Type B pancreatic cell (in vitro differentiated cells): Measurements from ENCODE around the gene PPP1R9A. TPM values are rescaled to one million over a fixed set of nuclear protein-coding genes. Genes with fewer than 3 reads are reported as not detected.

ENCODE experiments used
- DNase-seq: peaks from one replicate; pipeline ENCODE4 v3.0.0; 2021; ENCODE audit warnings: mixed read lengths; ENCODE audit not compliant: unreplicated experiment; ENCODE audit errors: extremely low spot score
- H3K27ac Mint-ChIP-seq: 2 replicates; pipeline ENCODE4 v1.8.0; 2021; ENCODE audit warnings: mild to moderate bottlenecking, mixed read lengths
- H3K27me3 Mint-ChIP-seq: 2 replicates; pipeline ENCODE4 v1.8.0; 2021; ENCODE audit warnings: mixed read lengths
- H3K36me3 Mint-ChIP-seq: 2 replicates; pipeline ENCODE4 v1.8.0; 2021; ENCODE audit warnings: mixed read lengths
- H3K4me1 Mint-ChIP-seq: one replicate; pipeline ENCODE4 v1.8.0; 2021; ENCODE audit warnings: mixed read lengths; ENCODE audit not compliant: unreplicated experiment
- H3K4me3 Mint-ChIP-seq: 2 replicates; pipeline ENCODE4 v1.8.0; 2021; ENCODE audit warnings: mild to moderate bottlenecking, mixed read lengths
- H3K9me3 Mint-ChIP-seq: 2 replicates; pipeline ENCODE4 v1.8.0; 2021; ENCODE audit warnings: mixed read lengths
- CTCF ChIP-seq: fragments of 200-600 bp; sonication (generic); conservative IDR thresholded peaks from 2 replicates; pipeline ENCODE4 v1.5.0; 2021; ENCODE audit warnings: antibody characterized with exemption, mild to moderate bottlenecking
- total RNA-seq: library from RNA; stranded (reverse); gene quantifications from 2 replicates; pipeline ENCODE4 v1.2.1, GENCODE V29; 2021; ENCODE audit warnings: low replicate concordance

Gene PPP1R9A
- total RNA-seq, 1 donor from 2014 or later: 21.3 TPM

GRCh38 chr7:95201727-95202126 is 294.3 kb downstream of the PPP1R9A start:
- Mint-ChIP-seq H3K27me3 (no peaks in the 10 kb centered on the region), H3K36me3 (peaks cover 3% of the 10 kb centered on the region), H3K9me3 (no peaks in the 10 kb centered on the region), H3K27ac (no peak overlapping the region), H3K4me3 (no peak overlapping the region), H3K4me1 (peaks cover 26% of the 10 kb centered on the region)
- DNase-seq: no peak
- no peak for TF ChIP-seq CTCF

- no peak for TF ChIP-seq CTCF
- Mint-ChIP-seq H3K9me3 (no peaks in the 10 kb centered on the region), H3K27ac (no peak overlapping the region), H3K27me3 (no peaks in the 10 kb centered on the region), H3K4me3 (no peak overlapping the region), H3K4me1 (peaks cover 13% of the 10 kb centered on the region), H3K36me3 (peaks cover 3% of the 10 kb centered on the region)
- DNase-seq: no peak
Observed at GRCh38 chr7:95204618-95205017, 297.2 kb downstream of the PPP1R9A start.

GRCh38 chr7:95205665-95206225 is 298.4 kb downstream of the PPP1R9A start:
- H3K36me3 Mint-ChIP-seq: peaks cover 3% of the 10 kb centered on the region
- no peak for DNase-seq
- H3K4me3 Mint-ChIP-seq: no peak overlapping the region
- peaks cover 8% of the 10 kb centered on the region for H3K4me1 Mint-ChIP-seq
- no peak overlapping the region for H3K27ac Mint-ChIP-seq
- TF ChIP-seq CTCF: no peak
- no peaks in the 10 kb centered on the region for H3K9me3 Mint-ChIP-seq
- no peaks in the 10 kb centered on the region for H3K27me3 Mint-ChIP-seq

- no peak for TF ChIP-seq CTCF
- Mint-ChIP-seq H3K4me1 (no peaks in the 10 kb centered on the region), H3K27ac (no peak overlapping the region)
Observed at GRCh38 chr7:95209276-95209675, 301.9 kb downstream of the PPP1R9A start.

GRCh38 chr7:95209788-95210187 is 302.4 kb downstream of the PPP1R9A start:
- H3K4me1 Mint-ChIP-seq: no peaks in the 10 kb centered on the region
- no peak overlapping the region for H3K4me3 Mint-ChIP-seq
- peaks cover 2% of the 10 kb centered on the region for H3K36me3 Mint-ChIP-seq

More at GRCh38 chr7:95209276-95209675, 301.9 kb downstream of the PPP1R9A start:
- Mint-ChIP-seq H3K9me3 (no peaks in the 10 kb centered on the region), H3K4me3 (no peak overlapping the region), H3K27me3 (no peaks in the 10 kb centered on the region), H3K36me3 (peaks cover 3% of the 10 kb centered on the region)
- no peak for DNase-seq

More at GRCh38 chr7:95209788-95210187, 302.4 kb downstream of the PPP1R9A start:
- TF ChIP-seq CTCF: no peak
- no peak overlapping the region for H3K27ac Mint-ChIP-seq
- DNase-seq: no peak
- no peaks in the 10 kb centered on the region for H3K27me3 Mint-ChIP-seq
- H3K9me3 Mint-ChIP-seq: no peaks in the 10 kb centered on the region
